ENCODE measurements around the gene OR10V1. TPM values are rescaled to one million over a fixed set of nuclear protein-coding genes. Genes with fewer than 3 reads are reported as not detected.

The OR10V1 gene
- total and polyA plus RNA-seq, 4 donors, result not detected

- TF ChIP-seq FOXA1 (IDR thresholded peaks at IDR 0.05), result no peak
Observed at GRCh38 chr11:59679347-59679746, 34.3 kb downstream of the OR10V1 start (continued).

GRCh38 chr11:59678813-59679165 is 34.9 kb downstream of the OR10V1 start:
- Histone ChIP-seq H3K27me3 (ENCODE audit: control insufficient read depth in 4 of 4, insufficient read depth in 4 of 4, low read length in 3 of 4) (no peaks in the 10 kb centered on the region), H3K27ac (ENCODE audit: low read depth in 1 of 2, low read length in 2 of 2) (no peak overlapping the region), H3K9ac (ENCODE audit: low read depth in 1 of 2, low read length in 2 of 2) (no peak overlapping the region), H3K36me3 (ENCODE audit: control insufficient read depth in 4 of 4, insufficient read depth in 3 of 4, low read depth in 1 of 4, low read length in 3 of 4) (no peaks in the 10 kb centered on the region), H3K9me3 (ENCODE audit: control insufficient read depth in 4 of 4, low read length in 3 of 4) (no peaks in the 10 kb centered on the region), H3K4me1 (ENCODE audit: control insufficient read depth in 4 of 4, insufficient read depth in 4 of 4, low read length in 3 of 4) (peaks cover 6 to 25% (median 12%) of the 10 kb centered on the region in 4 donors), H3K4me3 (ENCODE audit: low read depth in 1 of 3, low read length in 3 of 3) (no peak overlapping the region)
- 94% methylated on average over 3 of the region's 3 CpGs for WGBS
- no peak for DNase-seq (ENCODE audit: low spot score)
- TF ChIP-seq HNF4G (IDR thresholded peaks at IDR 0.05) (no peak), EGR1 (IDR thresholded peaks at IDR 0.05; ENCODE audit: low read depth in 2 of 2) (no peak), REST (IDR thresholded peaks at IDR 0.05) (no peak), RAD21 (IDR thresholded peaks at IDR 0.05) (no peak), ZBTB33 (IDR thresholded peaks at IDR 0.05) (no peak), RXRA (IDR thresholded peaks at IDR 0.05) (no peak), MAX (IDR thresholded peaks at IDR 0.05) (no peak)

- Histone ChIP-seq H3K9me3 (ENCODE audit: control insufficient read depth in 4 of 4, low read length in 3 of 4) (no peaks in the 10 kb centered on the region), H3K27me3 (ENCODE audit: control insufficient read depth in 4 of 4, insufficient read depth in 4 of 4, low read length in 3 of 4) (no peaks in the 10 kb centered on the region), H3K4me1 (ENCODE audit: control insufficient read depth in 4 of 4, insufficient read depth in 4 of 4, low read length in 3 of 4) (peaks cover 6 to 31% (median 17%) of the 10 kb centered on the region in 4 donors), H3K4me3 (ENCODE audit: low read depth in 1 of 3, low read length in 3 of 3) (no peak overlapping the region), H3K9ac (ENCODE audit: low read depth in 1 of 2, low read length in 2 of 2) (no peak overlapping the region), H3K36me3 (ENCODE audit: control insufficient read depth in 4 of 4, insufficient read depth in 3 of 4, low read depth in 1 of 4, low read length in 3 of 4) (no peaks in the 10 kb centered on the region), H3K27ac (ENCODE audit: low read depth in 1 of 2, low read length in 2 of 2) (no peak overlapping the region)
- TF ChIP-seq RAD21 (IDR thresholded peaks at IDR 0.05), result no peak
- no peak for TF ChIP-seq ATF3 (IDR thresholded peaks at IDR 0.05)
- no peak for TF ChIP-seq NR2F2 (IDR thresholded peaks at IDR 0.05)
- TF ChIP-seq JUND (IDR thresholded peaks at IDR 0.05), result no peak
- TF ChIP-seq RXRA (IDR thresholded peaks at IDR 0.05), result no peak
- DNase-seq (ENCODE audit: low spot score), result no peak
- WGBS, result 85% methylated on average over 2 of the region's 2 CpGs
Observed at GRCh38 chr11:59678118-59678812, 35.4 kb downstream of the OR10V1 start.
